CD4-positive, alpha-beta T cell treated with Interleukin-17A for 4 hours (primary cell): ENCODE data around the gene CBLN3.

ENCODE experiments used
- DNase-seq: peaks from one replicate; pipeline ENCODE4 v3.0.0-alpha.2; 2020; ENCODE audit warnings: mixed read lengths

CBLN3 gene

DNA sequence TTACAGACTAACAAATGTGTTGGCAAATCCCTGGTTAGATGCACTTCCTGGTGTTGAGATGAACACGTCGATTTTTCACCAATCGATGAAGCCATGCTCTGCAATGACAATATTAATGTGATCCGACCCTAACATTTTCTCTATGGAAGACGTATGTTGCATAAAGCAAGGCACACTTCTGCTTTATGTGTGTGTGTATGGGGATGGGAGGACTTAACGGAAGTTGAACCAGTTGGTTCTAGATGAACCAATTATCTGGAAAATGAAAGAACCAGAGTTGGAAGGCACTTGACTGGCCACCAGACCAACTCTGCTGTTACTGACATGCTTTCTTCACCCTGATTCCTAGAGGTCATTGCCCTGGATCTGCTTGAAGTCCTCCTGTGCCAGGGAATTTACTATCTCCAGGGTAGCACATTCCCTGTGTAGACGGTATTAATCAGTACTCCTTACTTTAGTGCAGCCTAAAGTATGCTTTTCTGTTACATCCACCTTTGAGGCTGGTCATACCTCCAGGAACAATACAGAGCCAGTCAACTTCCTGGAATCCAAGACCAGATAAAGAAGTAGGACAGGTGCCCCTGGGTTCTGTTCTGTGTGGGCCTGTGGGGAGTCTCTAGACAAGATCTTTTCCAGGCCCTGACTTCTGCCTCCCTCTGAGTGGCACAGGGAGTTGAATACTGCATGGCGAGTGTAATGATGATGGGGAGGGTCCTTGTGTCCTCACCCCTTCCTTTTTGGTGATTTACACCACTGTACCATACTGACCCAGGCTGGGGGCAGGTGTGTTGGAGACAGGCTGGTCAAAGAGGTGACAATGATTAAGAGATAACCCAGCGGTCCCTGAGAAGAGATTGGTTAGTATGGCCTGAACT lies 9.0 kb upstream of the CBLN3 start:
- no peak for DNase-seq

DNA sequence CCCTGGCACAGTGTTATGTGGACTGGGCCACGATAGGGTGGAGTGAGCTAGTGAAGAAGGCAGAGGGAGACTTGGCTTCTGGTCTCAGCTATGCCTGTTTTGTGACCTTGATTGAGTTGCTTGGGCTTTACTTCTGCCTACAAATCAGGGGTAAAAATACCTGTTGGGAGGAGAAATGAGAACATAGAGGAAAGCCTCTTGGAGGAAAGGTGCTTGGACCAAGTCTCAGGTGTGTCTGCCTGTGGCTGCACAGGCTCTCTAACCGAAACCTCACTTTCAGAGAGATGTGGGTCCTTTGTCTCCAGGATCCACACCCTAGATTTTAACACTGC lies 8.2 kb upstream of the CBLN3 start:
- DNase-seq, result no peak

DNA sequence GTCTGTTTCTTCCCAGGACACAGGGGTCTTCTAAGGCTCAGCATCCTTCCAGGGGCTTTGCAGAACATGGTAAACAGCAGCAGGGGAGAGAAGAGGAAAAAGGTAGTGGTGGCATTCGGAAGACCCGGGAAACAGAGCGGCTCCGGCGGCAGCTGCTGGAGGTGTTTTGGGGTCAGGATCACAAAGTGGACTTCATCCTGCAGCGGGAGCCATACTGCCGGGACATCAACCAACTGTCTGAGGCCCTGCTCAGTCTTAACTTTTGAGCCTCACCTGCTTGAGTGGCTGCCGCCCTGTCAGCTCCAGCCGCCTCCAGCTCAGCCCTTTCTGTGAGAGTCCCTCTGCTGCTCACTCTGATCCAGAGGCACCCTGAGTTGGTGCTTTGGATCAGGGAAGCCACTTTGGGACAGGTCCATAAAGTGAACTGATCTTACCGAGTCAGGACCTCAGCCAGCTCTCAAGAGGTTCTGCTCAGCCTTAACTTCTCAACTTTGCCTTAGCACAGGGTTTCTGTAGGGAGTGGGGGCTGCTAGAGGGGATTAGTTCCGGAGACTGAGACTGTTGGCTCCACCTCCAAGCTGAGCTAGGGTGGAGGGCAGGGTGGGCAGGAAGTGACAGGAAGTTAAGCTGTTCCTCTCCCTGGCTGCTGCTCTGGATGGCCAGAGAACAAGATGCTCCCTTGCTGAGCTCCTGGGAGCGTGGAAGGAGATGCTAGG lies 7.7 kb upstream of the CBLN3 start:
- DNase-seq, result peak; percentile 45

DNA sequence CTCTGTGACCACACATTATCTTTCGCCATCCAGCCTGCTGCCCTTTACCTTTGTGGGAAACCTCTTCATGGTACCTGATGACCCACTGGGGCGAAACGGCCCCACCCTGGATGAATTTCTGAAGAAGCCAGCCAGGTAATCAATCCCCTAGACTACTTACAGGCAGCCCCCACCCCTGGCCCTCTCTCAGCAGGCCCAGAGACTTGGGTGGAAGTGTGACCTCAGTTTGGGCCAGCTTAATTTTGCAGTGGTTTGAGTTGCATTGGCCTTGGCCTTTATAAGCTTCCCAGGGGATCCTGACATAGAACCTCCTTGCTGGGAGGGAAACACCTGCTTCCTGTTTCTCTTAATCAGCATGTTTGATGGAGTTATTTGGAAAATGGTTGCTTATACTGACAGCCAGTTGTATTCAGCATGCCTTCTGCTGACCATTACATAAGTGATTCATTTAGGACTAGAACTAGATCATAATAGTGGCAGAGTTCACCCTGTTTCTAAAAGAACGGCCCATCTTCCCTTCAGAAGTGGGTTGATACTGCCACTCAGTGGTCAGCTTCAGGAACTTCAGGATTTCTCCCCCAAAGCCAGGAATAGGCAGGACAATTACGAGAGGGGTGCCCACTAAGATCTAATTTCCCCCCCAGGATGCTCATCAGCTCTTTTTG lies 7.0 kb upstream of the CBLN3 start:
- peak; percentile 52 for DNase-seq

DNA sequence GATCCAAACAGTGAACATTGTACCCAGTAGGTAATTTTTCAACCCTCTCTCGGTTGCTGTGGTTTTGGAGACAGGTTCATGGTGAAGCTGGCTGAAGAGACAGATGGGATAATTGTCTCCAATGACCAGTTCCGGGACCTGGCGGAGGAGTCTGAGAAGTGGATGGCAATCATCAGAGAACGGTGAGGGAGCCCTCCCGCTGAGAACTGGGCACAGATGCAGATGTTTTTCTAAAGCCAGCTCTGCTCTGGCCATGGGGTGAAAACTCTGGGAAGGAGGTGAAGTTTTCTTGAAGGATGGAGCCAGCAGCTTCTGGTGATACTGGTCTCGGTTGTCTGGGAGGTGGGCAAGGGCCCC lies 6.5 kb upstream of the CBLN3 start:
- DNase-seq, result no peak

DNA sequence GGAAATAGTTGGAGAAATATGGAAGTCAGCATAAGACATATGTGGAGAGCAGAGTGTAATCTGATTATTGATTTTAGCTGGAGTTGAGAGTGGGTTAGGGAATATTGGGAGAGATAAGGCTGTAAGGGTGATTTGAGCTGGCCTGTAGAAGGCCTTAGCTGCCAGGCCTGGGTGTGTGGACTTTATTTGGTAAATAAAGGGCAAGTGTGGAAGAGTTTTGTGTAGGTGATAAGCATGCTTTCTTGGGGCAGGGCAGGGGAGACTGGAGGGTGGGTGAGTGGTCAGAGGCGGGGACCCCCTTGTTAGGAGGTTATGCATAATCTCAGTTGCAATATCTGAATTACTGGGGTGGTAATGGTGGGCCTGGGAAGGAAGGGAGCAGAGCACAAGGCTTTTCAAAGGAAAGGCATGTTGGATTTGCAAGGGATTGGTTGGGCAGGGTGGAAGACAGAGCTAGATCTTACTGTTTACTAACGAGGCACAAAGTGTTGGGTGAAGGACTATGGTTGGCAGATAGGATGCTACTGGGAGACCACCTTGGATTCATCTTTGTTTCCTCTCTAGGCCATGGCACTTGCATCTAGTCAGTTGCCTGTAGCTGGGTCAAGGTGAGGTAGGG lies 5.8 kb upstream of the CBLN3 start:
- DNase-seq, result no peak

DNA sequence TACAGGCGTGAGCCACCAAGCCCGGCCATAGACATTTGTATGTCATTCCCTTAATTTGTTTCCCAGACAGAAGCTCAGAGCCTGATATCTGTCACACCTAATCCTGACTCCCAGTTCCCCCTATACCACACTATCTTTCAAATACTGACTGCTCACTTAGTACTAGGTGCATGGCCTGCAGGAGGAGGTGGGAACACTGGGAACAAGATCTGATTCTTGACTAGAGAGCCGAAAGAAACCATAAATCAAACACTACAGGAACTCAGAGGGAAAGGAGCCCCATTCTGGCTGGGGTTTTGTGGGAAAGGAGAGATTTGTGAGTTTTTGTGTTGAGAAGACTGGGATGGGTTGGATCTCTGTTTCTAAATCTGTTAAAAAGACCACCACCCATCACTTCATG lies 5.2 kb upstream of the CBLN3 start:
- no peak for DNase-seq

DNA sequence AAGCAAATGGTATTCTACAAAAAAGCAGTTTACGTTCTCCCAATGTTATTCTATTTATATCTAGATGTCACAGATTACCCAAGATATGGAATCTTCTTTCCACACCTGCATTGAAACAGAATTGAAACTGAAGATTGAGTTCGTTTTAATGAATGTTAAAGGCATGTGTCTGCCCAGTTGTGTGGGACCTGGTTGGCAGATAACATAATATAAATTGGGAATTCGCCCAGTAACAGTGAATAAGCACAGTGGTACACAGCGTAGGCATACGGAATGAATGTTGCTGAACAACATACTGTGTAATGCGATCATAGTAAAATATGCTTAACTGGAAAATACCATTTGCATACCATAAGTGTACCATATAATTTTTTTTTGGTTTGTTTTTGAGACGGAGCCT lies 4.6 kb upstream of the CBLN3 start:
- DNase-seq, result no peak

DNA sequence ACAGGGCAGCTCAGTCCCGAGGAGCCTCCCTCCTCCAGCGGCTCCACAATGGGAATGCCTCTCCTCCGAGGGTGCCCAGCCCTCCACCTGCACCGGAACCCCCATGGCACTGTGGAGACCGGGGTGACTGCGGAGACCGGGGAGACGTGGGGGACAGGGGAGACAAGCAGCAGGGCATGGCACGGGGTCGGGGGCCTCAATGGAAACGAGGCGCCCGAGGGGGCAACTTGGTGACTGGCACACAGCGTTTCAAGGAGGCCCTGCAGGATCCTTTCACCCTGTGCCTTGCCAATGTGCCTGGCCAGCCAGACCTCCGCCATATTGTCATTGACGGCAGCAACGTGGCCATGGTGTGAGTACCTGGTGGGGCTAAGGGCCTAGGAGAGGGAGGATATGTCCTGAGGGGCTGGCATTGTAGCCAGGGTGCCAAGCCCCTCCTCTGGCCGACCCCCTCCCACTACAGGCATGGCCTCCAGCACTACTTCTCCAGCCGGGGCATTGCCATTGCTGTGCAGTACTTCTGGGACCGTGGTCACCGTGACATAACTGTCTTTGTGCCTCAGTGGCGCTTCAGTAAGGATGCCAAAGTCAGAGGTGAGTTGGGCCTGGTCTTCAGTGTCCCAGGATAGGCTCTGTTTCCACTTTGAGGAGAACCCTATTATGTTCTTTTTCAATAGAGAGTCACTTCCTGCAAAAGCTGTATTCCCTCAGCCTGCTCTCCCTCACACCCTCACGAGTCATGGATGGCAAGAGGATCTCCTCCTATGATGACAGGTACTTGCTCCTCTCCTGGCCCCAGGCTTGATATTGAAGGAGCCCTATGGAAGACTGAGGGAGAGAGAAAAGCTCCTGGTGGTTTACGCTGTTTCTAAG lies 3.0 kb upstream of the CBLN3 start:
- DNase-seq, result no peak

DNA sequence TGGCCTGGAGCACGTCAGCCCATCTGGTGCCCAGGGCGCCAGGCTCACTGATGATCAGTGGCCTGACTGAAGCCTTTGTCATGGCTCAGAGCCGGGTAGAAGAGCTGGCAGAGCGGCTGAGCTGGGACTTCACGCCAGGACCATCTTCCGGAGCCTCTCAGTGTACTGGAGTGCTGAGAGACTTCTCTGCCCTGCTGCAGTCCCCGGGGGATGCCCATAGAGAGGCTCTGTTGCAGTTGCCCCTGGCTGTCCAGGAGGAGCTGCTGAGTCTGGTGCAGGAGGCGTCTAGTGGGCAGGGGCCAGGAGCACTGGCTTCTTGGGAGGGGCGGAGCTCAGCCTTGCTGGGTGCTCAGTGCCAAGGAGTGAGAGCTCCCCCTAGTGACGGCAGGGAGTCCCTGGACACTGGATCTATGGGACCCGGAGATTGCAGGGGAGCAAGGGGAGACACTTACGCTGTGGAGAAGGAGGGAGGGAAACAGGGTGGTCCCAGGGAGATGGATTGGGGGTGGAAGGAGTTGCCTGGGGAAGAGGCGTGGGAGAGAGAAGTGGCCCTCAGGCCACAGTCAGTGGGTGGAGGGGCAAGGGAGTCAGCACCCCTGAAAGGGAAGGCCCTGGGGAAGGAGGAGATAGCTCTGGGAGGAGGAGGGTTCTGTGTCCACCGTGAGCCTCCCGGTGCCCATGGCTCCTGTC lies 2.2 kb upstream of the CBLN3 start:
- peak; percentile 96 for DNase-seq

DNA sequence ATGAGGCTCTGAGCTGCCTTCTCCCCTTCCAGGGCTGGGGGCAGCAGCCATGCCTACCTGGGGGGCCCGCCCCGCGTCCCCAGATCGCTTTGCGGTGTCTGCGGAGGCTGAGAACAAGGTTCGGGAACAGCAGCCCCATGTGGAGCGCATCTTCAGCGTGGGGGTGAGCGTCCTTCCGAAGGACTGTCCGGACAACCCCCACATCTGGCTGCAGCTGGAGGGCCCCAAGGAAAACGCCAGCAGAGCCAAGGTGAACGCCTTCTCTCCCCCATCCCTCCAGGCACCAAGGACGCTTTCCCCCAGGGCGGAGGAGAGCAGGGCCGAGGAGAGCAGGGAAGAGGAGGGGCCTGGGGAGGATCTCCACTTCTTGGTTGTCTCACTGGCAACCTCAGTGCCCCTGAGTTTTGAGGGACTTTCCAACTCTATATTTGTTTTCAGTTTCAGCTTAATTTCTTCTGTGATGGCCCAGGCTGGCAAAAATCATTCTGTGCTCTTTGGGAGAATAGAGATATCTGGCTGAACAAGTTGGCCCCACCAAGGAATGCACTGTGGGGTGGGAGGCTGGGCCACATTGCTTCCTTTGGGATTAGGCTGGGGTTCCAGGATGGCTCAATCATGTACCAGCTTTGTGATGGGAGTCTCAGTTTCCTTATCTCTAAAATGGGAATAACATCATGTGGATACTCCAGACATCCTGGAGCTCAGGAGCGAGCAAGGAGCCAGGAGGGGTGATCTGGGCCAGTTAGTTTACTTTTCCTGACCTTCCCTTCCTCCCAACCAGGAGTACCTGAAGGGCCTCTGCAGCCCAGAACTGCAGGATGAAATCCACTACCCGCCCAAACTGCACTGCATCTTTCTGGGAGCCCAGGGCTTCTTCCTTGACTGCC lies 1.5 kb upstream of the CBLN3 start:
- DNase-seq, result peak; percentile 65

DNA sequence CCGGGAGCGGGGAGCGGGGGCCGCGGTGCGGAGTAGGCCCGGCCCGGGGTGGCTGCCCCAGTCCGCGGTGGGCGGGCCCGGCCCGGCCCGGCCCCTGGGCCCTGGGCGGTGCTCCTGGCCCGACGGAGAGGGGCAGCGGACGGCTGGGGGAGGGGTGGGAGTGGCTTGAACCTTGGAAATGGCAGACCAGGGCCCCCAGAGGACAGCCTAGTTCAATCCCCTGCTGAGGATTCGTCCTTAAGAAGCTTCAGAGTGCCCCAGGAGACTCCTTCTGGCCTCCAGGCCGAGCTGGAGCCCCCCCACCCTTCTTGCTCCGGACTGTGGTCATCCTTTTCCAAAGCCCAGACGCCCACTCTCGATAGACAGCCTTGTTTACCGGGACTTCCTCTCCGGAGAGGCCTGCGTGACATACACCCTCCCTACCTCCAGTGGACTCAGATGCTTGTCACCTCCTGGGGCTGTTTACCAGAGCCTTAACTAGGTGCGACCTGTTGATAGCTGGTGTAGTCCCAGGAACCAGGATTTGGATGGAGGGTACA lies 744 bp upstream of the CBLN3 start:
- peak; percentile 64 for DNase-seq

DNA sequence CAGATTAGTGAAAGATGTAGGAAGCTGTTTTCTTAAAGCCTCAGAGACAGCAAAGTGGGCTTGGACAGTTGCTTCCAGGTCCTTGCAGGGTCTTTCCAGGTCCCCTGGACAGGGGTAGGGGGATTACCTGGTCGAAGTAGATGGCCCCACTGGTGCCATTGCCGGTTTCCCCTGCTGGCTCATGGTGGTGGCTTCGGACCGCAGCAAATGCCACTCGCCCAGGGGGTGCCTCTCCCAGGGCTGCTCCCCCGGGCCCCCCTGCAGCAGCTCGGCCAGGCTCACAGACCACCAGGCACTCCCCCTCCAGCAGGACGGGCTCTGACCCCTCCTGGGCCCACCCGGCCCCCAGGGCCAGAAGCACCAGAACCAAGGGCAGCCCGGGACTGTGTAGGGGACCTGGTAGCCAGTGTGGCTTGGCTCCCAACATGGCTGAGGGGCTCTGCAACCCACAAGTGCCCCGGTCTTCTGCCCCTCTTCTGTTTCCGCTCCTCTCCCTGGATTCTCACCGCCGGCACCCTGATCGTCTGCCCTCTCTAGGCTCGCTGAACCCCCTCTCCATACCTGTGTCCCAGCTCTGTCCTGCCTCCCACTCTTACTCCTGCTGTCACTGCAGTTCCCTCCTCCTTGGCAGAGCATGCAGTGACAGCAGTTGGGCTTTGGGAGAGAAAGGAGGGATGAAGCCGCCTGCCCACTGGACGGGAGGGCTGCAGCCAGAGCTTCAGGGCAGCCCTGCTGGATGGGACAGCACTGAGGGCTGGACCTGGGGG lies 657 bp downstream of the CBLN3 start:
- DNase-seq, result no peak

DNA sequence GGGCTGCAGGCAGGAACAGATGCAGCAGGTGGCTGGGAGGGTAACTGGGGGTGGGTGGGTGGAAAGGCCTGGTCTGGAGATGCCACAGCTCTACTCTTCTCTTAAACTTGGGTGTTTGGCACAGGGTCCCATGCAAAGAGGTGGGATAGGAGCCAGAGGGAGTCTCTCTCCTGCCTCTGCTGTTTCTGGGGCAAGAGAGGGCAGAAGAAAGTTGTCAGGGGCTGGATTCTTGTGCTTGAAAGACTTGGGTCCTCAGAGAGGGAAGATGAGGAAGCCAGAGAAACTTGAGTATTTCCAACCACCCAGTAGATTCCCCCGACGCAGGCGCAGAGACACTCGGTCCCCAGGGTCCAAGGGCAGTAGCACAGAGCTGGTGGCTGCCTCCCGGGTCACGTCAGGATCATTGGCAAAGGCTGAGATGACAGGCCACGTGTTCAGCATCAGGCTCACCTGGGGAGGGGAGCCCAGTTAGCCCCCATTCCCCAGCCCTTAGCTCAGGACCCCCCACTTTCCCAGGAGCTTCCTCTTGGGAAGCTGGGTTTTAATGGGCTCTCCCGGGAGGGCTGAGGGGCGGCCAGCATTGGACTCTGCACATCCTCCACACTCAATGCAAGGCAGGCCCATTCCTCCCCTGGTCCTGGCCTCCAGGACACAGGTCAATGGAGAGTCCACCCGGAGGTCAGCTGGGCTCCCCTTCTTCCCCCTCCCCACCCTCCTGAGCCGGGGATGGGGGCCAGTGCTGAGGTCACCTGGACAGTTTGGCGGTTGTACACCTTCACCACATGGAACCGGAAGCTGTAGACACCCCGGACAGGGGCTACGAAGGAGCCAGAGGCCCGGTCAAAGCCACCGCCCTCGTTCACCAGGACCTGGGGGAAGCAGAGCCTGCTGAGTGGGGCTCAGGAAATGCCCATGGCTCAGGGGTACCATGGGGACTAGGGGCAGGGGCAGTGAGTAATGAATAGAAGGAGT lies 1.6 kb downstream of the CBLN3 start:
- DNase-seq, result no peak

DNA sequence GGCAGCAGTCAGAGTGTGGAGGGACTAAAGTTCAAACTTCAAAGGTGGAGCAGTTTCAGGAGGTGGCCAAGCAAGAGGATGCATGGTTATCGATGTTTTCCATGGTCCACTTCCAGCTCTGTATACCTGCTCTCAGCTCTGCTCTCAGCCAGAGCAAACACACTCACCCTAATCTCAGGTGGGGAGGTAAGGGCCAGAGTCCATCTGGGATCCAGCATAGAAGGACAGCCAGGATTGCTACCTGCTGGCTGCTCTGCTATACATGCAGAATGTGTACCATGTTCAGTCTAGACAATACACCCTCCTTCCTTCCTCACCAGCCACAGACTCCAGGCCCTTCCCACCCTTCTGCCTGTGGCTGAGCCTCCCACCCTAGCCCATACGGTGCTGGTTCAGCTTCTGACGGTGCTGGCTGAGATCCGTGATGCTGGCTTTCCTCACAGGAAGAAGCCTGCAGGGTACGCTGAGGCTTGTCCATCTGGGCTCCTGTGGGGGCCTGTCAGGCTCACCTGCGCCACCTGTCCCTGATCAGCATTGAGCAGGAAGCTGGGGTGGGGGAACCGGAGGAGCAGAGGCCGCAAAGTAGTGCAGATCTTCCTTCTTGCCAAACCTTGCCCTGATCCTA lies 2.4 kb downstream of the CBLN3 start:
- DNase-seq, result peak; percentile 67

DNA sequence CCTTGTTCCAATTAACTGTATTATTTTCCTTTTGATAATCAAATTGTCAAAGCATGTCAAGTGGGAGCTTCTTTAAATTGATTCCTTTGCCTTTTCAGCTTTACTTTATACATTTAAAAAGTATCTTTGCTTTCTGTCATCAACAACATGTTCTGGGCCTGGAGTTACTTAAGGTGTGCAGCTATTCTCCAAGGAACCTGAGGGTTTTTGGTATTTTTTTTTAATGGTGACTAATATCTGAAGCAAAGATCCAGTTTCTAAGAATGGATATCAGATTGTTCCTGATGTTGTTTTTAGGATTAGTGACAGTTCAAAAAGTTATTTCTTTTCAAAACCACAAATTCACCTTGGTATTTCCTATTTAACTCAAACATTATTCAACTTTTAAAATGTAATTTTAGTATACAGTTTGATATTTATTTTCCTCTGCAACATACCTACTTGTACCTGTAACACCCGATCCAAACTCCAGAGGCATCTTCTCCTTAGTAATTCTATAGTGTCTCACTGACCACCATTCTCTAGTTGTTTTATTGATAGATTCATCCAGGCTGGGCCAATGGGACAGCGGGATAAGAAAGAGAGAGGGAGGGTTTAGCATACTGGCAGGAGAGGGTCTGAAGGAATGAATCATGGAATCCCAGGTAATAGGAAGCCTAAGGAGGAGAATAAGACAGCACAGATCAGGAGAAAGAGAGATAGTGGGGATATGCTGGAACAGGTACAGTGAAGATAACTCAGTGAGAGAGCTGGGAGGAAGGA lies 3.1 kb downstream of the CBLN3 start:
- no peak for DNase-seq

DNA sequence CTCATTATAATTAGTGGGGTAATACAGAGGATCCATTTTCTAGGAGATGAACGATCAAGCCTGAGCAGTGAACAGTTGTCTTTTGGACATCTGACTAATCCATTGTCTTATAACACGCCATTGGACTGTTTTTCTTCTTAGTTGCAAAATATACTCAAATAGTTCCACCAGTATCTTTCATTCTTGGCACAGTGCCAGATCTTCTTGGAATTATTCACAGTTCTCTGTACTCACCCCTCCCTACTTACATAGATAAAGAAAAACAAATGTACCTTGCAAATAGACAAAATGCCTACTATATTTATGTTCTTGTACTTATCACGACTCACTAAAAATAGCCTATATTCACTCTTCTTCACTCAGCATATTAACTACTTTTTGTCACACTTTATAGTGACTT lies 3.8 kb downstream of the CBLN3 start:
- no peak for DNase-seq
